HG02885 (cell line): ENCODE data around the gene NDST4.

Source experiments
- ATAC-seq: cut with Tn5 transposase; IDR thresholded peaks from one replicate; pipeline ENCODE4 v1.9.1; 2021; ENCODE audit warnings: mild to moderate bottlenecking; ENCODE audit not compliant: unreplicated experiment, poor library complexity

The NDST4 gene

DNA sequence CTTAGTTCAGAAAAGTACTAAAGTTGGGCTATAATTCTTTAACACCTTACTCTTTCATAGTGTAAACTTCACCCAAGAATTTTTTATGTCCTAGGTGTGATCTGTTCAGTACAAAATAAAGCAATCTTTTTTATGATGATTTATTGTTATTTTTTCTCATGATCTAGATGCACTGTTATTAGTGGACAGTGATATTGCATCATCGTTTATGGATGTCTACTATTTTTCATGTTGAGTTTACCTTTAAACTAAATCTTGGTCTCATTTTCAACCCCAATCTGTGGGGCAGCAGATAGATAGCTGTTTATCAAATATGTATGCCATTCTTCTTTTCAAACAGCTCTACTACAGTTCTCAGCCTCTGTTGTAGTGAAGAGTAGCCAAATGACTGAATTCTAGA is 299.5 kb downstream of the NDST4 start:
- ATAC-seq = no peak

DNA sequence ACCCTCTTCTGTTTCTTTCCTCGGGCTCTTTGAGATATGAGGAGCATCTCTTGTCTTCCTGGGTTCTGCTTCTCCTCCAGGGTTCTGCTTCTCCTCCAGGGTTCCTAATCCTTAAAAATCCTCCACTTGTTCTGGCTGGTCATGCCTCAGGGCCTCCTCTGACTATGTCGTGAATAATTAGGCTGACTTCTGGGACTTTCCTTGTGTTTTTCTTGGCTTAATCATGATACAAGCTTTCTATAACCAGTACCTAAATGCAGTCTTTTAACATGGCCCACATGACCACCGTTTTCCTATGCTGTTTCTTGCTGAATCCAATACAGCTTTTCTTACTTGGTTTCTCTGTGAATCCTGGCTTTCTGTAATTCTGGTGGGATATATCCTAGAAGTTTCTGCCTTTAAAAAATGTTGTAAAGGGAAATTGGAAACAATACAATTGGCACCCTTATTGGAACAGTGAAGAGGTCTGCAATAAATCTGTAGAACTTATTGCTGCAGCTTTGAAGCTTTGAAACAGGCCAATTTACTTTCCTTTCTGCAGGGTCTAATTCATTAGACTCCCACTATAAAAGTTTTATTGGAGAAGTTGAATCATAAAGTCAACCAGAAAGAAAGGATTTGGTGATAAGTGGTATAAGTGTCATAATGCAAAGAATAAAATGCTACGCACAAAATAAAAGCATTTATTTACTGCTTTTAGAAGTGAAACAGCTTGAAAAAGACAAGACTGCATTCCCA is 301.7 kb downstream of the NDST4 start:
- no peak for ATAC-seq

- peak; percentile 99 for ATAC-seq
Observed at GRCh38 chr4:114807759-114808404, 305.5 kb downstream of the NDST4 start.

DNA sequence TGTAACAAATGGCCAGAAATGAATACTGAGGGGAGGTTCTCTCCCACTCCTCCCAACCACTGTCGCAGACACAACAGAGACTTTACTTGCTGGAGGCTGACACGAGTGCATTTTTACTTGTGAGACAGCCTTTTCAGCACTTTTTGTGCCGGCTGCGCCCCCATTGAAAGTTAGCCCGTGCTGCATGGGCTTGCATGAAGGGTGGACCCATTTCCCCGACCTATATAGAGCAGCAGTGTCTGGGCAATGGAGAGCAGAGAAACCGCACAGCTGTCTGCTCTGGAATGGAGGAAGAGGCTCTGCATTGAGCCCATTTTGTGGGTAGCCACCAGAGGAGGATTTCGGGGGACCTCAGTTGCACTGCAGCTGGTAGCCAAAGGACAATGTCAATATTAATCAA is 306.1 kb downstream of the NDST4 start:
- ATAC-seq = peak; percentile 19

DNA sequence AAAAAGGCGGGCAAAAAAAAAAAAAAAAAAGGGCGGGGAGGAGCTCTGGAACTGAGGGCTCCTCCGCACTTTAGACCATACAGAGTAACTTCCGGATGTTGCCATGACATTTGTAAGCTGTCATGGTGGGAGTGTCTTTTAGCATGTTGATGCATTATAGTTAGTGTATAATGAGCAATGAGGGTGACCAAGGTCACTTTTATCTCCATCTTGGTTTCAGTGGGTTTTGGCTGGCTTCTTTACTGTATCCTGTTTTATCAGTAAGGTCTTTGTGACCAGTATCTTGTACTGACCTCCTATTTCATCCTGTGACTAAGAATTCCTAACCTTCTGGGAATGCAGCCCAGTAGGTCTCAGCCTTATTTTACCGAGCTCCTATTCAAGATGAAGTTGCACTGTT is 321.4 kb downstream of the NDST4 start:
- ATAC-seq = no peak

DNA sequence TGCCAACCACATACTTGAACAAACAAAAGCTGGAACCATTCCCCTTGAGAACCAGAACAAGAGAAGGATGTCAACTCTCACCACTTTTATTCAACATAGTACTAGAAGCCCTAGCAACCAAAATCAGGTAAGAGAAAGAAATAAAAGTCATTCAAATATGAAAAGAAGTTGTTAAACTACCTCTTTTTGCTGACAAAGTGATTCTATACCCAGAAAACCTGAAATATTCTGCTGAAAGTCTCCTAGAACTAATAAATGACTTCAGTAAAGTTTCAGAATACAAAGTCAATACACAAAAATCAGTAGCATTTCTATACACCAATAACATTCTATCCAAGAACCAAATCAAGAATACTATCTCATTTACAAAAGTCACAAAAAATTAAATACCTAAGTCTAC is 327.9 kb downstream of the NDST4 start:
- no peak for ATAC-seq

- no peak for ATAC-seq
Observed at GRCh38 chr4:114783215-114783595, 330.2 kb downstream of the NDST4 start.

- ATAC-seq = no peak
Observed at GRCh38 chr4:114782415-114783214, 330.8 kb downstream of the NDST4 start.

DNA sequence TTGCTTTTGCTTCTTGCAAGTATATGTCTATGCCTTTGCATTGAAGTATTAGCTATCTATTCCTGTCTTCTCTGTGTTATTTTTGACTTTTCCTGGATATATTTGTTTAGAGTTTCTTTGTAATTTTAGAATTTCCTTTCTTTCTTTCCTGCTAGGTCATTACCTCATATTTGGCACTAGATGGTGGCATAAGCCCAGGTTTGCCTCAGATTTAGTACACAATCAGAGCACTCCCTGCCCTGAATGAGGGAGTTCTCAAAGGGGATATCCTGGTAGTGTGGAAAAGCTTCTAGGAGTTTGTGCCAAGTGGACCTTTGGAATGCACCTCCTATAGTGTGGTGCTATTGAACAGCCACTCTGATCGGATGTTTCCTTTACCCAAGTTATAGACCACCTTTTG is 333.2 kb downstream of the NDST4 start:
- ATAC-seq = no peak
